ENCODE data around the gene WNT8B. TPM values are rescaled to one million over a fixed set of nuclear protein-coding genes. Genes with fewer than 3 reads are reported as not detected.

WNT8B gene
- total and polyA plus RNA-seq, 10 donors, result 0.03 TPM; not detected in 9

GRCh38 chr10:100485801-100486495 is 23.1 kb downstream of the WNT8B start:
- H3K4me1 ChIP-seq, result peaks cover 11 to 26% (median 18%) of the 10 kb centered on the region in 6 donors
- H3K27ac ChIP-seq, result no peak overlapping the region
- peaks cover 0 to 26% (median 5%) of the 10 kb centered on the region in 7 donors for H3K27me3 ChIP-seq (replicated peaks in 1 of 7)
- H3K36me3 ChIP-seq, result peaks cover 0 to 65% (median 37%) of the 10 kb centered on the region in 6 donors
- intact Hi-C loops (cut with DNase I; ENCODE audit: low total_unique reads), result no loop called here
- no peak overlapping the region for H3K4me3 ChIP-seq
- no peak for DNase-seq
- TF ChIP-seq POLR2A (IDR thresholded peaks at IDR 0.05), result no peak
- no peaks in the 10 kb centered on the region for H3K9me3 ChIP-seq
- WGBS, 5 donors, result 89 to 98% (median 95%) methylated on average over 10 of the region's 10 CpGs

- Histone ChIP-seq H3K27me3 (replicated peaks in 1 of 7) (peaks cover 0 to 10% (median 0%) of the 10 kb centered on the region in 7 donors), H3K36me3 (peaks cover 0 to 76% (median 42%) of the 10 kb centered on the region in 6 donors), H3K4me1 (peaks cover 3 to 12% (median 4%) of the 10 kb centered on the region in 6 donors), H3K9me3 (no peaks in the 10 kb centered on the region), H3K4me3 (no peak overlapping the region), H3K27ac (no peak overlapping the region)
- 89 to 100% (median 94%) methylated on average over 6 of the region's 6 CpGs for WGBS, 5 donors
- TF ChIP-seq POLR2A (IDR thresholded peaks at IDR 0.05) (no peak), POLR2AphosphoS5 (IDR thresholded peaks at IDR 0.05) (no peak), CTCF (IDR thresholded peaks at IDR 0.05 in 8 of 11, conservative IDR thresholded peaks at IDR 0.05 in 3 of 11) (no peak)
- intact Hi-C loops (cut with DNase I; ENCODE audit: low total_unique reads), result no loop called here
- no peak for DNase-seq
These were observed 24.7 kb downstream of the WNT8B start for GRCh38 chr10:100487529-100487928.

- no peak for DNase-seq
- peaks cover 0 to 94% (median 44%) of the 10 kb centered on the region in 6 donors for H3K36me3 ChIP-seq
- intact Hi-C loops (cut with DNase I; ENCODE audit: low total_unique reads), result no loop called here
- TF ChIP-seq POLR2AphosphoS5 (IDR thresholded peaks at IDR 0.05) (no peak), CTCF (IDR thresholded peaks at IDR 0.05 in 8 of 11, conservative IDR thresholded peaks at IDR 0.05 in 3 of 11) (no peak), POLR2A (IDR thresholded peaks at IDR 0.05) (no peak)
- no peak overlapping the region for H3K4me3 ChIP-seq
- H3K4me1 ChIP-seq, result no peaks in the 10 kb centered on the region
- no peaks in the 10 kb centered on the region for H3K27me3 ChIP-seq (replicated peaks in 1 of 7)
- no peaks in the 10 kb centered on the region for H3K9me3 ChIP-seq
- H3K27ac ChIP-seq, result no peak overlapping the region
- WGBS, 5 donors, result 85 to 89% (median 87%) methylated on average over 5 of the region's 5 CpGs
These were observed 26.6 kb downstream of the WNT8B start for GRCh38 chr10:100489396-100489795.

- 88 to 99% (median 94%) methylated on average over 2 of the region's 2 CpGs for WGBS, 5 donors
- intact Hi-C loops (cut with DNase I; ENCODE audit: low total_unique reads), result no loop called here
- no peaks in the 10 kb centered on the region for H3K4me1 ChIP-seq
- H3K4me3 ChIP-seq, result no peak overlapping the region
- H3K36me3 ChIP-seq, result peaks cover 0 to 95% (median 48%) of the 10 kb centered on the region in 6 donors
- H3K27ac ChIP-seq, result no peak overlapping the region
- H3K27me3 ChIP-seq (replicated peaks in 1 of 7), result no peaks in the 10 kb centered on the region
- H3K9me3 ChIP-seq, result no peaks in the 10 kb centered on the region
- DNase-seq, result no peak
- TF ChIP-seq POLR2AphosphoS5 (IDR thresholded peaks at IDR 0.05) (no peak), POLR2A (IDR thresholded peaks at IDR 0.05) (no peak), CTCF (IDR thresholded peaks at IDR 0.05 in 8 of 11, conservative IDR thresholded peaks at IDR 0.05 in 3 of 11) (no peak)
These were observed 27.7 kb downstream of the WNT8B start for GRCh38 chr10:100490531-100490930.
